ENCODE data around the gene ARMC7.

Gene ARMC7

DNA sequence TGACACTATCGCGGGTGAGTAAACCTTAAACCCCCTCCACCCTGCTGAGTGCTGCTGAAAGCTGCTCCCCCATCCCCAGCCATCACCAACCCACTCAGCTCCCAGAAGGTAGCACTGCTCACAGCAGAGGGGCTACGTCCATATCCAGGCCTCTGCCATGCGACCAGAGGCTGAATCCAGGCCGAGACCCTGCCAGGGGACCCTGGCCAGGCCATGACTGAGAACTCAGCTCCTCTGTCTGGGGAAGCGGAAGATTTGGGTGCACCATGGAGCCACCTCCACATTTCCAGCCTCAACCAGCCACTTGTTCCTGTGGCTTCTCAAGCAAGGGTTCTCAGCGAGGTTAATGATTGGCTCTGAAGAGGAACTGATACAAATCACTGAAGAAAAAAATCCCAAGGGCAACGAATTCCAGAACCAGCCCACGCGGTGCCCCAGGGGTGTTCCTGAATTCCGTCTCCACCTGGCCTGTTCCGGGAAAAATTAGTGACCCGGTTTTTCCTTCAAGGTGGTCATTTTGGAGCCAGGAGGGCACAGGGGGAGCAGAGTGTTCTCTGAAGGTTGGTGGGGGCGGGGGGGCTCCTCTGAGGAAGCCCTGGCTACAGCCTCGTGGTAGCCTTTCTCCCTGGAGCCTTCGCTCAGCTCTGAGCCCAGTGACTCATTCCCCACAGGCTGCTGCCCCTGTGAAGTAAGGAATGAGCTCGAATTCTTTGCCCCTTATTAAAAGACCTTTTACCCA is 31.3 kb upstream of the ARMC7 start:
- DNase-seq (ENCODE audit: low read depth in 2 of 2): no peak

DNA sequence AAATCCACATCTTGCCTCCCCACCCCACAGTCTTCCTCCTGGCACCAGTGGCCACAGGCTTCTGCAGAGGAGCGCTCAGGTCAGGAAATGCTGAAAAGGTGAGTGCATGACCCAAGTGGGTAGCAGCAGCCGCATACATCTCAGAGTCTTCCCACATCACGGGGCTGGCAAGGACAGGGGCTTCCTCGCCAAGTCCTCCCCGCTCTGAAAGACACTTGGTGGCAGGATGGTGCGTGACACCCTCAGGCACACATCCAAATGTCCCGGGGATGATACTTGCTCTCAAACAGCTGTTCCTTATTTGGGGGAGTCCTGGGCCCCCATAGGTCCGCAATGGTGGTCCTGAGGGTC is 30.8 kb upstream of the ARMC7 start:
- no peak for DNase-seq (ENCODE audit: low read depth in 2 of 2)

GRCh38 chr17:75081611-75082540 is 27.9 kb upstream of the ARMC7 start:
- DNase-seq (ENCODE audit: low read depth in 2 of 2): no peak

DNA sequence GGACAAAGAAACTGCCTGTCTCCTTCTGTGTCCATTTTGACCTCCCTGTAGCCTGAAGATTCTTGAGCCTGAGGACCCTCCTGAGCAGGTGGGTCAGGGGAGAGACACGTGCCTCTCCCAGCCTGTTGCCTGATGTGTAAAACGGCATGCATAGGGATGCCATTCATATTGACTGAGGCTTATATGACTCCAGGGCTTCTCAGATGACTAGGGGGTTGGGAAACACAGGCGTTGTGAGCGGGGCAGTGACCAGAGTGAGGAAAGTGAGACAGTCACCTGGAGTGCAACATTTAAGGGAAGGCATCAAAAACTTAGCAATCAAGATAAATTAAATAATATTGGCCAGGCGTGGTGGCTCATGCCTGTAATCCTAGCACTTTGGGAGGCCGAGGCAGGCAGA is 27.1 kb upstream of the ARMC7 start:
- no peak for DNase-seq (ENCODE audit: low read depth in 2 of 2)

GRCh38 chr17:75084039-75084660 is 25.6 kb upstream of the ARMC7 start:
- no peak for DNase-seq (ENCODE audit: low read depth in 2 of 2)

GRCh38 chr17:75086496-75087181 is 23.1 kb upstream of the ARMC7 start:
- DNase-seq (ENCODE audit: low read depth in 2 of 2): no peak

- DNase-seq (ENCODE audit: low read depth in 2 of 2): no peak
Observed at GRCh38 chr17:75087182-75087557, 22.6 kb upstream of the ARMC7 start.

- DNase-seq (ENCODE audit: low read depth in 2 of 2): no peak
Observed at GRCh38 chr17:75087558-75088453, 22.0 kb upstream of the ARMC7 start, which contains the start of gene SLC16A5. Gene SLC16A5, plus strand, starts transcription at chr17:75087954. Its CDS starts 5,683 bp downstream, at chr17:75093637.

GRCh38 chr17:75088465-75089417 is 21.0 kb upstream of the ARMC7 start:
- no peak for DNase-seq (ENCODE audit: low read depth in 2 of 2)

DNA sequence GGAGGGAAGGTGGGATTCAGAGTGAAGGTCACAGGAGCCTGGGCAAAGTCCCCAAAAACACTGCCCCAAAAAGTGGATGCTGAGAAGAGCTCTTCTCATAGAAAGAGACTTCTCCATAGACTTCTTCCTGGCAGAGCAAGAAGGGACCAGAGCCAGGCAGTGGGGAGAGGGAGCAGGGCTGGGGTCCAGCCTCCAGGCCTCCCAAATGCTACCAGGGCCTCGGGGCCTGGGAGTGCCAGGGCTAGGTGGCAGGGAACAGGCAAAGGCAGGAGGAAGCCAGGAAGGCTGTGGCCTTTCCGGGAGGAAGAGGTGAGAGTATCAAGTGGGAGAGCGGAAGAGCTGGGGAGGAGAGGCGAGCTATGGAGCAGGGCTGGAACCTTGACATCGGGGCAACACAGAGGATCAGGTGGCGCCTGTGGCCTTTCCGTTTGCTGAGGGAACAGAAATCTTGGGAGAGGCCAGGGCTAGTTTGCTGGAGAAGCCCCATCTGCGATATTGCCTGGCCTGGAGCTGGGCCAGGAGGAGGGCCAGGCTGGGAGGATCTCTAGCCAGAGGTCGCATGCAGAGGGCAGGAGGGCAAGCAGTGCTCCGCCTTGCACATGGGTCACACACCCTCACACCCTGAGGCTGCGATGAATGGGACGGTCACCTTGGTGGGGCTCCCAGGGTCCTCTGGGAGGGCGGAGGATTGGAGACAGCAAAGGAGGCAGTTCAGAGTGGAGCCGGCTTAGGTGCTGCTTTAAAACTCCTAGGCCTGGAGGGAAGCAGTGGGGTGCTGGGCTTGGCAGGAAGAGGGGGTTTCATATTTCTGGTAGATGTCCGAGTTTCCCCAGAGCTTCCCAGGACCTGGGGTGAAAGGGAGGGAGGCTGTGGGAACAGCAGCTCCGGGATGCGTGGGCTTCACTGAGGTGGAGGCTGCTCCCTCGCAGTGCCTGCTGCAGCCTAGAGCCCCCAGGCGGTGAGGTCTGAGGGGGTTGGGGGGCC is 18.6 kb upstream of the ARMC7 start:
- no peak for DNase-seq (ENCODE audit: low read depth in 2 of 2)

GRCh38 chr17:75091855-75092327 is 17.9 kb upstream of the ARMC7 start:
- DNase-seq (ENCODE audit: low read depth in 2 of 2): no peak

DNA sequence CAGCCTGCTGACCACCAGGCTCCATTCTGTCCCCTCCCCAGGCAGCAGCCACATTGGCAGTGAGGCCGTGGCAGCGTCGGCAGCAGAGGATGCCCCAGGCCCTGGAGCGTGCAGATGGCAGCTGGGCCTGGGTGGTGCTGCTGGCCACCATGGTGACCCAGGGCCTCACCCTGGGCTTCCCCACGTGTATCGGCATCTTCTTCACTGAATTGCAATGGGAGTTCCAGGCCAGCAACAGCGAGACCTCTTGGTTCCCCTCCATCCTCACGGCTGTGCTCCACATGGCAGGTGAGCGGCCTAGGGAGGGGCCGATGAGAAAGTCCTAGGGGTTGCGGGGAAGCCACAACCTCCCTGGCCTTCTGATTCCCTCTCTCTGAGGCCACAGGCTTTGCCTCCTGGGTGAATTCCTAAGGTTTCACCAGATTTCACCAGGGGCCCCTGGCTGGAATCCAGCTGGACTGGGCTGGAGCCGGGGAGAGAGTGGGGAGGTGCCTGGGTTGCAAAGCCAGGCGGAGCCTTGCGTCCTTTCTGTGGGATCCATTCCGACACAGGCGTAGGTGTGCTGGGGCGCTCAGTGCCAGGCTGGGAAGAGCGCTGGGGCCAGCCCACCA is 16.1 kb upstream of the ARMC7 start:
- DNase-seq (ENCODE audit: low read depth in 2 of 2): no peak

DNA sequence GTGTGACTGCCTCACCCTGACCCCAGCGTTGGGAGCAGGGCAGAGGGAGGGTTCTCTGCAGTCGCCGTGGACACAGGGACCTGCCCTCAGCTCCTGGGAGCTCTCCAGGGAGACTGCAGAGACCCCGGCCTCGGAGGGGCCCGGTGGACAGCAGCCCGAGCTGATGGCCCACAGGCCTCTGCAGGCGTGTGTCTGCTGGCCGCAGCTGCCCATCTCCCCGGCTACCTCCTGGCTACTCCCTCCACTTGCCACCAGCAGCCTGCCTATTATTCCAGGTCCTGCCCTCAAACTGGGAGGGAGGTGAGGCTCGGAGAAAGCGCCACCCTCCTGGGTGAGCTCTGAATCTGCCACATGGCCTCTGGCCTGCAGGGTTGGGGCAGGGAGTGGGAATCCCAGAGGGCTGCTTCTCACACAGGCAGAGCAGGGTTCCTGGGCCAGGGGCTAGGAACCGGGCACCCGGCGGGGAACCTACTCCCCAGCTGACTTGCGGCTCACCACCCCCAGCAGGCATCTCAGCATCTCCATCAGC is 14.8 kb upstream of the ARMC7 start:
- no peak for DNase-seq (ENCODE audit: low read depth in 2 of 2)

DNA sequence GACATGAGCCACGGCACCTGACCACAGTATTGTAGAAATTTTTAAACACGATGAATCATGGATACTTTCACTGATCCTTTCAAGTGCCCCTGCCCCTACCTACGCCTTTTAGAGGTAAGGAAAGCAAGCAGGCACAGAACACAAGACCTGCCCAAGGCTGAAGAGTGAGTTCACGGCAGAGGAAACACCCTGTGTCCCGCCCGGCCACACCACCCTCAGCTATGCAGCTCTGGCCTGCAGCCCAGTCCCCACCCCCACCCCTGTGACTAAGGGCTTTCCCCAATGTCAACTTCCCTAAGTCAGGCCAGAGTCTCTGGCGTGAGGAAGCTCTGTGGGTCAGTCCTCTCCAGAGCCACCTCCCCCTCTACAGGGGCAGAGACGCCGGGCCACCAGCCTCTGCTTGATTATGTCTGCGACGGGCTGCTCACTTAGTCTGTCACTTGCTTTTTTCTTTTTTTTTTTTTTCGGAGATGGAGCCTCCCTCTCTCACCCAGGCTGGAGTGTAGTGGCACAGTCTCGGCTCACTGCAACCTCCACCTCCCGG is 13.6 kb upstream of the ARMC7 start:
- no peak for DNase-seq (ENCODE audit: low read depth in 2 of 2)

- DNase-seq (ENCODE audit: low read depth in 2 of 2): no peak
Observed at GRCh38 chr17:75097865-75098264, 11.9 kb upstream of the ARMC7 start.

DNA sequence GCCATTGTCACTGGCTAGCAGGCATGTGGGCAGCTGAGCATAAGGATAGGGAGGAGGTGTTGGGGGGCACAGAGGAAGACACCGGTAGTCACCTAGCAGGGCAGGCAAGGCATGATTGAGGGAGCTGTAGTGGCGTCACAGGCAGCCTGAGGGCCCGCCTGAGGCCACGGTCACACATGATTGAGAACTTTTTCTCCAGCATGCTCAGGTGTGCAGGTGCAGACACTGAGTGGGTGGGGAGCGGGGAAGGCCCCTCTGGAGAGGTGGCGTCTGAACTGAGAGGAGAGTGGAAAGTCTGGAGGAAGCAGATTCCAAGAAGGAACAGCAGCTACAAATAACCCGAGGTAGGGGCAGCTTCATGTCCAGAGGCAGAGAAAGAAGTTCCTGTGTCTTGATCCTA is 10.9 kb upstream of the ARMC7 start:
- no peak for DNase-seq (ENCODE audit: low read depth in 2 of 2)

GRCh38 chr17:75099881-75100595 is 9.7 kb upstream of the ARMC7 start:
- no peak for DNase-seq (ENCODE audit: low read depth in 2 of 2)
